OCI-LY1 (cell line): ENCODE data around the gene TMEM198.

Source experiments
- EZH2 ChIP-seq: fragments of 200-600 bp; sonication (generic), shearing (Covaris generic); IDR thresholded peaks from 2 replicates; pipeline ENCODE4 v1.8.0; 2017; ENCODE audit warnings: borderline replicate concordance, mixed run types, mild to moderate bottlenecking, antibody characterized with exemption, low read length, moderate library complexity, mixed read lengths
- TF ChIP-seq, protein P1 (sequence below): fragments of 200-600 bp; sonication (generic), shearing (Covaris generic); IDR thresholded peaks from 2 replicates; pipeline ENCODE4 v1.5.1; 2017; ENCODE audit warnings: mild to moderate bottlenecking, antibody characterized with exemption, low read length, moderate library complexity, mixed read lengths

- TF ChIP-seq, protein P1, sequence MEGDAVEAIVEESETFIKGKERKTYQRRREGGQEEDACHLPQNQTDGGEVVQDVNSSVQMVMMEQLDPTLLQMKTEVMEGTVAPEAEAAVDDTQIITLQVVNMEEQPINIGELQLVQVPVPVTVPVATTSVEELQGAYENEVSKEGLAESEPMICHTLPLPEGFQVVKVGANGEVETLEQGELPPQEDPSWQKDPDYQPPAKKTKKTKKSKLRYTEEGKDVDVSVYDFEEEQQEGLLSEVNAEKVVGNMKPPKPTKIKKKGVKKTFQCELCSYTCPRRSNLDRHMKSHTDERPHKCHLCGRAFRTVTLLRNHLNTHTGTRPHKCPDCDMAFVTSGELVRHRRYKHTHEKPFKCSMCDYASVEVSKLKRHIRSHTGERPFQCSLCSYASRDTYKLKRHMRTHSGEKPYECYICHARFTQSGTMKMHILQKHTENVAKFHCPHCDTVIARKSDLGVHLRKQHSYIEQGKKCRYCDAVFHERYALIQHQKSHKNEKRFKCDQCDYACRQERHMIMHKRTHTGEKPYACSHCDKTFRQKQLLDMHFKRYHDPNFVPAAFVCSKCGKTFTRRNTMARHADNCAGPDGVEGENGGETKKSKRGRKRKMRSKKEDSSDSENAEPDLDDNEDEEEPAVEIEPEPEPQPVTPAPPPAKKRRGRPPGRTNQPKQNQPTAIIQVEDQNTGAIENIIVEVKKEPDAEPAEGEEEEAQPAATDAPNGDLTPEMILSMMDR = no peak
- no peak for TF ChIP-seq EZH2
Observed at GRCh38 chr2:219581346-219581745, 37.5 kb downstream of the TMEM198 start.
